Astrocyte (in vitro differentiated cells and primary cell): Measurements from ENCODE around the gene GPR153. TPM values are rescaled to one million over a fixed set of nuclear protein-coding genes. Genes with fewer than 3 reads are reported as not detected.

Experiments
- DNase-seq: peaks from one replicate; pipeline ENCODE4 v3.0.0-alpha.2; 2010; ENCODE audit warnings: low read depth
- FAIRE-seq: peaks from 2 replicates; lab custom pipeline; 2011; peaks lifted over from hg19 to GRCh38; lab: Jason Lieb, UNC
- H2AFZ ChIP-seq: 2 replicates; pipeline ENCODE4 v1.6.0; 2012; ENCODE audit warnings: low read depth, low read length, inconsistent platforms
- H3K27ac ChIP-seq: 2 replicates; pipeline ENCODE4 v1.5.1; 2011; ENCODE audit warnings: low read depth, low read length, inconsistent platforms
- H3K27me3 ChIP-seq: 2 replicates; pipeline ENCODE4 v1.6.0; 2011; ENCODE audit warnings: low read length, inconsistent platforms; ENCODE audit not compliant: insufficient read depth
- H3K36me3 ChIP-seq: 2 replicates; pipeline ENCODE4 v1.5.1; 2011; ENCODE audit warnings: low read length, inconsistent platforms; ENCODE audit not compliant: insufficient read depth
- H3K4me1 ChIP-seq: 2 replicates; pipeline ENCODE4 v1.5.1; 2011; ENCODE audit warnings: low read length, inconsistent platforms; ENCODE audit not compliant: insufficient read depth
- H3K4me2 ChIP-seq: 2 replicates; pipeline ENCODE4 v1.6.0; 2012; ENCODE audit warnings: low read length, inconsistent platforms
- H3K4me3 ChIP-seq: 2 replicates; pipeline ENCODE4 v1.5.1; 2011; ENCODE audit warnings: low read depth, mild to moderate bottlenecking, low read length, inconsistent platforms; ENCODE audit not compliant: insufficient read depth
- H3K79me2 ChIP-seq: 2 replicates; pipeline ENCODE4 v1.6.0; 2012; ENCODE audit warnings: mild to moderate bottlenecking, low read length, inconsistent platforms; ENCODE audit not compliant: insufficient read depth
- H3K9ac ChIP-seq: 2 replicates; pipeline ENCODE4 v1.6.0; 2012; ENCODE audit warnings: mild to moderate bottlenecking, low read length, inconsistent platforms
- H3K9me3 ChIP-seq: 2 replicates; pipeline ENCODE4 v1.5.1; 2012; ENCODE audit warnings: low read depth, mild to moderate bottlenecking, low read length, inconsistent platforms; ENCODE audit not compliant: insufficient read depth
- H4K20me1 ChIP-seq: 2 replicates; pipeline ENCODE4 v1.6.0; 2012; ENCODE audit warnings: low read length, inconsistent platforms; ENCODE audit not compliant: insufficient read depth
- H3K27ac Mint-ChIP-seq: one replicate; pipeline ENCODE4 v1.8.0; 2021; ENCODE audit warnings: mild to moderate bottlenecking, mixed read lengths; ENCODE audit not compliant: unreplicated experiment
- H3K27me3 Mint-ChIP-seq: one replicate; pipeline ENCODE4 v1.8.0; 2021; ENCODE audit warnings: low read depth, mixed read lengths; ENCODE audit not compliant: unreplicated experiment
- H3K36me3 Mint-ChIP-seq: one replicate; pipeline ENCODE4 v1.8.0; 2021; ENCODE audit warnings: low read depth, mixed read lengths; ENCODE audit not compliant: unreplicated experiment
- H3K4me1 Mint-ChIP-seq: one replicate; pipeline ENCODE4 v1.8.0; 2021; ENCODE audit warnings: low read depth, mixed read lengths; ENCODE audit not compliant: unreplicated experiment
- H3K4me3 Mint-ChIP-seq: one replicate; pipeline ENCODE4 v1.8.0; 2021; ENCODE audit warnings: mild to moderate bottlenecking, moderate library complexity, mixed read lengths; ENCODE audit not compliant: unreplicated experiment
- H3K9me3 Mint-ChIP-seq: one replicate; pipeline ENCODE4 v1.8.0; 2021; ENCODE audit warnings: mild to moderate bottlenecking, mixed read lengths; ENCODE audit not compliant: unreplicated experiment
- CTCF ChIP-seq: IDR thresholded peaks from 2 replicates; pipeline ENCODE4 v1.5.1; 2011; ENCODE audit warnings: low read depth, mild to moderate bottlenecking, inconsistent platforms, low read length, moderate library complexity; ENCODE audit not compliant: insufficient read depth
- EZH2 ChIP-seq: IDR thresholded peaks from 2 replicates; pipeline ENCODE4 v1.6.1; 2012; ENCODE audit warnings: mild to moderate bottlenecking, low read length, inconsistent platforms; ENCODE audit not compliant: insufficient read depth
- total RNA-seq: library from RNA; stranded (reverse); gene quantifications from 2 replicates; pipeline ENCODE4 v1.2.1, GENCODE V29; 2021

Gene GPR153
- total RNA-seq, 1 donor from 2014 or later = 3.0 TPM

- Histone ChIP-seq H3K4me1 (peaks cover 4% of the 10 kb centered on the region), H3K9ac (no peak overlapping the region), H3K27me3 (peaks cover 36% of the 10 kb centered on the region), H3K79me2 (no peaks in the 10 kb centered on the region), H3K27ac (no peak overlapping the region), H3K4me2 (peak overlapping the region; percentile 52), H2AFZ (no peak overlapping the region), H3K36me3 (no peaks in the 10 kb centered on the region), H3K9me3 (no peaks in the 10 kb centered on the region), H4K20me1 (peaks cover 11% of the 10 kb centered on the region), H3K4me3 (no peak overlapping the region)
- Mint-ChIP-seq H3K27me3 (peaks cover 47% of the 10 kb centered on the region), H3K36me3 (no peaks in the 10 kb centered on the region), H3K4me1 (no peaks in the 10 kb centered on the region), H3K9me3 (no peaks in the 10 kb centered on the region), H3K4me3 (no peak overlapping the region), H3K27ac (no peak overlapping the region)
- TF ChIP-seq CTCF (no peak), EZH2 (peak; percentile 99)
- no peak for FAIRE-seq
- no peak for DNase-seq
Measured at GRCh38 chr1:6241887-6242740, 18.8 kb downstream of the GPR153 start.

- no peak overlapping the region for H3K9ac ChIP-seq
- FAIRE-seq = no peak
- DNase-seq = no peak
- Mint-ChIP-seq H3K4me3 (peak overlapping the region; percentile 40), H3K4me1 (no peaks in the 10 kb centered on the region), H3K36me3 (no peaks in the 10 kb centered on the region), H3K27ac (peak overlapping the region; percentile 34), H3K9me3 (no peaks in the 10 kb centered on the region), H3K27me3 (peaks cover 40% of the 10 kb centered on the region)
- peaks cover 36% of the 10 kb centered on the region for H3K27me3 ChIP-seq
- no peaks in the 10 kb centered on the region for H3K9me3 ChIP-seq
- H3K36me3 ChIP-seq = no peaks in the 10 kb centered on the region
- peaks cover 4% of the 10 kb centered on the region for H3K4me1 ChIP-seq
- no peaks in the 10 kb centered on the region for H3K79me2 ChIP-seq
- no peak overlapping the region for H3K27ac ChIP-seq
- TF ChIP-seq EZH2 = no peak
- no peak overlapping the region for H2AFZ ChIP-seq
- no peak overlapping the region for H3K4me3 ChIP-seq
- H4K20me1 ChIP-seq = peaks cover 5% of the 10 kb centered on the region
- H3K4me2 ChIP-seq = peak overlapping the region; percentile 52
Measured at GRCh38 chr1:6241107-6241886, 19.6 kb downstream of the GPR153 start.

- no peak overlapping the region for H2AFZ ChIP-seq
- H3K4me3 ChIP-seq = no peak overlapping the region
- Mint-ChIP-seq H3K36me3 (no peaks in the 10 kb centered on the region), H3K27me3 (peaks cover 37% of the 10 kb centered on the region), H3K4me1 (no peaks in the 10 kb centered on the region), H3K9me3 (no peaks in the 10 kb centered on the region), H3K27ac (no peak overlapping the region), H3K4me3 (no peak overlapping the region)
- peaks cover 3% of the 10 kb centered on the region for H4K20me1 ChIP-seq
- H3K4me2 ChIP-seq = no peak overlapping the region
- peaks cover 36% of the 10 kb centered on the region for H3K27me3 ChIP-seq
- TF ChIP-seq EZH2 = no peak
- no peak for TF ChIP-seq CTCF
- peaks cover 5% of the 10 kb centered on the region for H3K4me1 ChIP-seq
- H3K9me3 ChIP-seq = no peaks in the 10 kb centered on the region
- FAIRE-seq (no peak), DNase-seq (no peak)
- no peak overlapping the region for H3K27ac ChIP-seq
- no peak overlapping the region for H3K9ac ChIP-seq
- peaks cover 3% of the 10 kb centered on the region for H3K79me2 ChIP-seq
- H3K36me3 ChIP-seq = no peaks in the 10 kb centered on the region
Measured at GRCh38 chr1:6239950-6240768, 20.7 kb downstream of the GPR153 start.
